ENCODE results near the gene CYRIA.

The CYRIA gene

GRCh38 chr2:16623031-16623430 is 42.6 kb downstream of the CYRIA start:
- DNase-seq (ENCODE audit: low read depth): peak; percentile 82
- no peak for TF ChIP-seq CTCF (IDR thresholded peaks at IDR 0.05; ENCODE audit: insufficient read depth, low read depth, low read length, missing control alignments)
- H3K4me3 ChIP-seq (ENCODE audit: low read length): no peak overlapping the region

DNA sequence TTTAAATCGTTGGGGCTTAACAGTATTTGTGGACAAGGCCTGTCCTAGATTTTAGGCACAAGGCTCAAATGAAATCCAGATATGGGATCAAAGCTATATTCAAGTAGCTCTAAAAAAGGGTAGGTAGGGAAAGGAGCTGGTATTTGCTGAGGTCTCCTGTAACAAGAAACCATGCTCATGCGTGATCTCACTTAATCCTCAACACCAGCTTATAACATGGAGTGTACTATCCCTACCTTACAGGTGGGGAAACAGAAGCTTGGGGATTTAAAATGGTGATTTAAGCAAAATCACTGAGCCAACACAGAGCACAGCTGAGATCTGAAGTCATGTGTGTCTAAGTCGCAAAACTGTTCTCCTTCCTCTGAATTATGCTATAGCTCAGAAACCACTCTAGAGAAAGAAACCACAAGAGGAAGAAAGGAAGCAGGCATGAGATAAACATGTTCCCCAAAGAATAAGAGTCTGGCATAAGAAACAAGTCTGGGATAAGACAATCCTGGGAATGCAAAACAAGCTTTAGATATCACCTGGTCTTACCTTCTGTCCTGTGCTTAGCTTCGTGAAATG is 43.1 kb downstream of the CYRIA start:
- DNase-seq (ENCODE audit: low read depth): no peak
- H3K4me3 ChIP-seq (ENCODE audit: low read length): no peak overlapping the region
- TF ChIP-seq CTCF (IDR thresholded peaks at IDR 0.05; ENCODE audit: insufficient read depth, low read depth, low read length, missing control alignments): no peak

DNA sequence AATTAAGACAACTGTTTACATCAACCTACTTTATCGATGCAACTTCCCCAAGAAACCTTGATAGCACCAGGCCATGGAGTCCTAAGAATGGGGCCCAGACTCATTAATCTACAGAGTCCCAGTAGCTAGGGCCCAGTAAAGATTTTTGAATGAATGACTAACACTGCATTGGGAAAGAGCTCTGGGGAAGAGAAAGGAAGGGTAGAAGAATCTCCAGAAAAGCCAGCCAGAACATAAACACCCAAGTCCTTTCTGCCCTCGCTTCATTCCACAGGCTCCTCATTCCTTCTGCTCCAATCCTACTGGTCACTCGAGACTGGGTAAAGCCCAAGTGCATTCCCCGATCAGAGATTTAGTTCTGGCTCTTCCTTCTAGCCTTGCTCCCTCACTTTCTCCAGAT is 44.3 kb downstream of the CYRIA start:
- no peak overlapping the region for H3K4me3 ChIP-seq (ENCODE audit: low read length)
- no peak for TF ChIP-seq CTCF (IDR thresholded peaks at IDR 0.05; ENCODE audit: insufficient read depth, low read depth, low read length, missing control alignments)
- DNase-seq (ENCODE audit: low read depth): peak; percentile 35

- DNase-seq (ENCODE audit: low read depth): peak; percentile 81
- H3K4me3 ChIP-seq (ENCODE audit: low read length): no peak overlapping the region
- peak; percentile 4 for TF ChIP-seq CTCF (IDR thresholded peaks at IDR 0.05; ENCODE audit: insufficient read depth, low read depth, low read length, missing control alignments)
These were observed 45.0 kb downstream of the CYRIA start for GRCh38 chr2:16620590-16620989.

- DNase-seq (ENCODE audit: low read depth): no peak
- no peak for TF ChIP-seq CTCF (IDR thresholded peaks at IDR 0.05; ENCODE audit: insufficient read depth, low read depth, low read length, missing control alignments)
These were observed 45.9 kb downstream of the CYRIA start for GRCh38 chr2:16619576-16620245.

DNA sequence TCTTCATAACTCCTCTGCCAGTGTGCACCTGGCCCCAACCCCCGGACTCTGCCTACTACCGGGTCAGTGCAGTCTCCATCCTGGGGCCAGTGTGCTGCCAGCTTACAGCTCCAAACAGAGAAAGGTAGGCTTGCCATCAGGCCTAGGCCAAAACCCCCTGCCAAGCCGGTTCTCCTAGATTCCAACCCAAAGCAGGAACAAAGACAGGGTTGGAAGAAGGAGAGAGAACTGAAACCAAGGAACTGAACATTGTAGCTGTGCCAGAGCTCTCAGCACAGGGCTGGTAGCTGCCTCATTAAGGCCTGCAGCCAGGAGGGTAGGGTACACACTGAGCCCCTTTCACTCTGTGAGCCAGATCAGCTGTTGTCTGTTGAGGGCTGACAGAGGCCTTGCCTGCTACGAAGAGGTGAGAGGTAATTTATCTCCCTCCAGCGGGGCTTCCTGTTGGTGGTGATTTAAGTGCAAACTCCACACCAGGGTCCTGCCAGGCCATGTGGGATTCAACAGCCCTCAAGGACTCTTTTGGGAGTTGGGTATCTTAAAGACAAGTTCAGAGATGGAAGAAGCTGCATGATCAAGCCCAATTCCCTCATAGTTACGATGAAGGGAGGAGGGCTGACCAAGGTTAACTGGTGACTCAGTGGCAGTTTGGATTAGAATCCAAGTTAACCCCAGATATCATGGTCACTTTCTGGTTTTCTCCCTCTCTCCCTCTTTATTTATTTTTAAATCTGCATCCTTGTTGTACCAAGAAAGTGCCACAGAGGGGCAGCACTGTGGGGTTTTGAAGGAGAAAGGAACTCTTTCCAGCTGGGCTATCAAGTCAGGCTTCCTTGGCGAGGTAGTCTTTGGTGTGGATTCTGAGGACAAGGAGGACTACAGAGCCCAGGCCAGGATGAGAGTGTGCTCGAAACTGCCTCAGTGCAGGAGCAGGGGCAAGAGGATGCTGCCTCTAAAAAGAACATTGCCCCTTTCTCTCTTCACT is 48.1 kb downstream of the CYRIA start:
- H3K4me3 ChIP-seq (ENCODE audit: low read length): no peak overlapping the region
- peak; percentile 53 for TF ChIP-seq CTCF (IDR thresholded peaks at IDR 0.05; ENCODE audit: insufficient read depth, low read depth, low read length, missing control alignments)
- DNase-seq (ENCODE audit: low read depth): peak; percentile 77

More at GRCh38 chr2:16619576-16620245, 45.9 kb downstream of the CYRIA start:
- H3K4me3 ChIP-seq (ENCODE audit: low read length): no peak overlapping the region
